WTC11 (cell line): ENCODE data around the gene TH.

Source experiments
- CTCF ChIP-seq: fragments of 200-600 bp; IDR thresholded peaks from 2 replicates; pipeline ENCODE4 v1.8.0; 2022; ENCODE audit warnings: antibody characterized with exemption
- FOXJ3 ChIP-seq: sonication (generic); formaldehyde crosslinking; IDR thresholded peaks from 2 replicates; pipeline ENCODE4 v1.9.0; 2021; ENCODE audit warnings: missing genetic modification reagents, mild to moderate bottlenecking, borderline replicate concordance
- FOXK1 ChIP-seq: sonication (generic); formaldehyde crosslinking; IDR thresholded peaks from 2 replicates; pipeline ENCODE4 v1.8.0; 2022; ENCODE audit warnings: mild to moderate bottlenecking, moderate library complexity, missing genetic modification reagents
- GABPB1 ChIP-seq: sonication (generic); formaldehyde crosslinking; IDR thresholded peaks from 2 replicates; pipeline ENCODE4 v1.8.1; 2023; ENCODE audit warnings: mild to moderate bottlenecking, missing genetic modification reagents
- HMGXB4 ChIP-seq: sonication (generic); formaldehyde crosslinking; IDR thresholded peaks from 2 replicates; pipeline ENCODE4 v1.8.1; 2023; ENCODE audit warnings: mild to moderate bottlenecking, moderate library complexity, missing genetic modification reagents
- IRF1 ChIP-seq: sonication (generic); formaldehyde crosslinking; IDR thresholded peaks from 2 replicates; pipeline ENCODE4 v1.8.0; 2023; ENCODE audit warnings: missing genetic modification reagents
- KAT7 ChIP-seq: sonication (generic); formaldehyde crosslinking; IDR thresholded peaks from 2 replicates; pipeline ENCODE4 v1.8.1; 2023; ENCODE audit warnings: missing genetic modification reagents, mild to moderate bottlenecking, borderline replicate concordance
- MAX ChIP-seq: sonication (generic); formaldehyde crosslinking; IDR thresholded peaks from 2 replicates; pipeline ENCODE4 v1.8.0; 2022; ENCODE audit warnings: mild to moderate bottlenecking, missing genetic modification reagents
- NR1H2 ChIP-seq: sonication (generic); formaldehyde crosslinking; IDR thresholded peaks from 2 replicates; pipeline ENCODE4 v1.9.0; 2021; ENCODE audit warnings: mild to moderate bottlenecking, moderate library complexity, missing genetic modification reagents
- PRDM15 ChIP-seq: sonication (generic); formaldehyde crosslinking; IDR thresholded peaks from 2 replicates; pipeline ENCODE4 v1.8.0; 2022; ENCODE audit warnings: missing genetic modification reagents
- ZNF263 ChIP-seq: sonication (generic); formaldehyde crosslinking; IDR thresholded peaks from 2 replicates; pipeline ENCODE4 v1.8.1; 2022; ENCODE audit warnings: low read depth, mild to moderate bottlenecking, moderate library complexity, missing genetic modification reagents
- ZNF281 ChIP-seq: sonication (generic); formaldehyde crosslinking; IDR thresholded peaks from 2 replicates; pipeline ENCODE4 v1.8.0; 2023; ENCODE audit warnings: mild to moderate bottlenecking, missing genetic modification reagents

GRCh38 chr11:2149864-2150847 lies 21.5 kb downstream of the TH start:
- no peak for TF ChIP-seq FOXJ3 (CRISPR knock-in tag)
- no peak for TF ChIP-seq HMGXB4
- TF ChIP-seq MAX (CRISPR knock-in tag), result no peak
- no peak; the same call in 1 of the 2 replicates for TF ChIP-seq CTCF
- TF ChIP-seq FOXK1 (CRISPR knock-in tag), result no peak
- TF ChIP-seq ZNF281 (CRISPR knock-in tag), result no peak
- TF ChIP-seq GABPB1 (CRISPR knock-in tag), result no peak
- TF ChIP-seq KAT7 (CRISPR knock-in tag), result no peak
- no peak for TF ChIP-seq ZNF263 (CRISPR knock-in tag)
- no peak for TF ChIP-seq NR1H2 (CRISPR knock-in tag)
- TF ChIP-seq IRF1, result no peak
- TF ChIP-seq PRDM15 (CRISPR knock-in tag), result no peak
